HG03457 (cell line): ENCODE data around the gene PGAP1.

ENCODE experiments used
- ATAC-seq: cut with Tn5 transposase; IDR thresholded peaks from one replicate; pipeline ENCODE4 v1.9.1; 2021; ENCODE audit warnings: moderate number of reproducible peaks; ENCODE audit not compliant: unreplicated experiment

Gene PGAP1

DNA sequence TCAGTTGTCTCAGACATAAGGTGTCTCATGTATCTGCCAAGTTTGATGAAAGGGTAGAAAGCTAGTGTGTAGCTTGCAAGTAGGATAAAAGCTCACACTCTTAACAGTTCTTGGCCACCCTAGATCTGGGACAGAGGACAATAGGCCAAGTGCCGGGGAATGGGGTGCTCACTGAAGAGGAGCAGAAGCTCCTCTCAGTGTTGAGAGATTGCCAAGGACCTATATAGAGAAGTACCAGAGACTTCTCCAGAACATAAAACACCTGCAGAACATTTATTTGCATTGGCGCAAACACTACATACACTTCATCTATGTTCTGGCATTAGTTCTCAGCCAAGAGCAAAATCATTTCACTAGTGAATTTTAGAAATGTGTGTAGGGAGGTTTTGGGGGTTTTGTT is 124.1 kb downstream of the PGAP1 start:
- ATAC-seq = no peak

DNA sequence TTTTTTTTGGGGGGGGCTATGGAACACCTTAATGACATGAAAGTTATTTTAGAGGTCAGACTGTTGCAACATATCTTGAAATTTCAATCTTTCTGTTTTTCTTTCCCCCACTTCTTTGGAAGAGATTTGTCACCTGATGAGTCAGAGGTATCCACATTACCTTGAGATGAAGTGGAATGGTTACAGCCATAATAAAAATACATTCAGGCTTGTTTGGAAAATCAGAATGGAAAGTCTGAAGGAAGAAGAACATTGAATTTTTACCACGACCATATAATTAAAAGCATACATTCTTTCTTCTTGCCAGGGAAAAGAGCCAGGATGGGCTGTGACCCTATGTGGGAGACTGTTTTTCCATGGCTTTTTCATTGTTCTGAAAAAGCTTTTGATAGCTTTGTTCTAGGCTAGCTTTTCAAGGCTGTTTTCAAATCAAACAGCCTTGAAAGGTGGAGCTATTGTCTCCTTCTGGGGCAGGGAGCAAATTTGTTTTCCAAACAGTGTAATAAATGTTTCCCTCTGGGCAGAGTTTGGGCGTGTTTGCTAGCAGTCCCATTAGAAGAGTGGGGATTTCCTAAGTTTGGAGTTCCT is 124.7 kb downstream of the PGAP1 start:
- no peak for ATAC-seq

DNA sequence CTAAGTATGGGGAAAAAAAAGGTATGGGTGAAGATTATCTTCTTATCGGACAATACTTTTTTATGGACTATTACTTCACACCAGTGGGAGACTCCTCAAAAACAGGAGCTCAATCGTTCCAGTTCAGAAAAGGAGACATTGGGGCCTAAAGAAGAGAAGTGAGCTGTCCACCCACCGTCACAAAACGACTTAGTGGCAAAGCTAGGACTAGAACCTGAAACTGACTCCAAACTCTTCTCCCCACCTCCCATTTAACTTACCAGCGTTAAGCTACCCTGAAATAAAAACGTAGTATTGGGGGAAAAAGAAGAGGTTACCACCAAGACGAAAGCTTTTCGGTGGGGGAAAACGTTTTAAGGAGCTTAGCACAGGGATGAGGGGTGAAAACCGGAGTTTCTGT is 127.5 kb downstream of the PGAP1 start:
- no peak for ATAC-seq

GRCh38 chr2:196792865-196793264 is 133.6 kb downstream of the PGAP1 start:
- no peak for ATAC-seq

DNA sequence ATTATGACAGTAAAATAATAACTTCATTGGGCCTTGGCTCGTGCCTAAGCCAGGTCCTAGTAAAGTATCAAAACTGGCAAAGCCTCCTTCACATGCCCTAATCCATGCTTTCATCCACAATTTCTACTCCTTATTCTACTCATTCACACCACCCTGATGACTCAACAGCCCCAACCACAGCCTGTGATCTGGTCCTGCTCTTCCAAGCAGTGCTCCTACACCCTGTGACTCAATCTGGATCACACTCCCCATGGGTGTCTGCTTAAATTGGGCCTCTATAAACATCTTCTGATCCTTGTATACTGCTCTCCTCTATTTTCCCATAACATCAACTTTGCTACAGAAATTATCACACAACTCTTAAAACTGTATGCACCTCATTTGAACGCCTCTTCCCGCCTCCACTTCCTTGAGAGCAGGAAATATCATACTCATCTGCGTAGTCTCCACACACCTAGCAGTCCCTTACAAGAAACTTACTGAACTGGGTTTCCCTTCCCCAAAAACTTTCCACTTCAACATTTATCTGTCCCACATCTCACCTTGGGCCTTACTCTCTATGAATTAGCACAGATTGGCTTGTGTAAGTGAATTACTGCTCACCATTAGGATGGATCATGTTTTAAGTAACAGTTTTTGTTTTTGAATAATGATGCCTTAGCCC is 142.9 kb downstream of the PGAP1 start:
- no peak for ATAC-seq
